Vagina (tissue), 2 donors: Measurements from ENCODE around the gene HSPA12A. TPM values are rescaled to one million over a fixed set of nuclear protein-coding genes. Genes with fewer than 3 reads are reported as not detected.

Experiments
- DNase-seq, 2 donors: peaks; one replicate each; pipeline ENCODE4 v3.0.0-alpha.2; 2017; ENCODE audit errors: extremely low spot score in 2 of 2
- H3K27ac ChIP-seq: fragments of 200-600 bp; sonication (generic); one replicate; pipeline ENCODE4 v1.5.1; 2019
- H3K27me3 ChIP-seq: fragments of 200-600 bp; sonication (generic); one replicate; pipeline ENCODE4 v1.5.1; 2019
- H3K36me3 ChIP-seq, 2 donors: fragments of 200-600 bp; sonication (generic); one replicate each; pipeline ENCODE4 v1.5.1; 2017 to 2019
- H3K4me1 ChIP-seq: fragments of 200-600 bp; sonication (generic); one replicate; pipeline ENCODE4 v1.5.1; 2019
- H3K4me3 ChIP-seq, 2 donors: fragments of 200-600 bp; sonication (generic); 1 replicate in 1 of 2; 2 replicates in 1 of 2; pipeline ENCODE4 v1.5.1; 2016 to 2019
- H3K9me3 ChIP-seq: fragments of 200-600 bp; sonication (generic); one replicate; pipeline ENCODE4 v1.5.1; 2019
- POLR2A ChIP-seq, 2 donors: fragments of 450-650 bp; IDR thresholded peaks; one replicate each; pipeline ENCODE4 v1.6.1; 2017; ENCODE audit warnings: antibody characterized with exemption in 2 of 2, mild to moderate bottlenecking in 2 of 2, moderate library complexity in 2 of 2
- POLR2AphosphoS5 ChIP-seq, 2 donors: sonication (generic); formaldehyde crosslinking; IDR thresholded peaks; one replicate each; pipeline ENCODE4 v1.9.0; 2017; ENCODE audit warnings: antibody characterized with exemption in 2 of 2, mild to moderate bottlenecking in 2 of 2, low read depth in 1 of 2; ENCODE audit not compliant: insufficient read depth in 1 of 2
- intact Hi-C: fragments of 100-400 bp; cut with DNase I; formaldehyde crosslinking; loops from one replicate; pipeline ENCODE4 v1.15.1; 2023
- total RNA-seq: library from RNA; depleted of rRNA; stranded (reverse); fragments of >200 nt; gene quantifications from one replicate; pipeline ENCODE4 v1.2.3, GENCODE V29; 2016
- TF ChIP-seq, protein P1 (sequence below), 3 experiments: fragments of 450-650 bp in 2 of 3; fragments of 200-600 bp in 1 of 3; sonication (generic) in 1 of 3; IDR thresholded peaks; one replicate each; pipeline ENCODE4 v1.5.1; 2017 to 2019; ENCODE audit warnings: antibody characterized with exemption in 3 of 3, mild to moderate bottlenecking in 2 of 3, moderate library complexity in 2 of 3

The HSPA12A gene
- total RNA-seq, 1 donor from 2014 or later = 28.7 TPM

DNA sequence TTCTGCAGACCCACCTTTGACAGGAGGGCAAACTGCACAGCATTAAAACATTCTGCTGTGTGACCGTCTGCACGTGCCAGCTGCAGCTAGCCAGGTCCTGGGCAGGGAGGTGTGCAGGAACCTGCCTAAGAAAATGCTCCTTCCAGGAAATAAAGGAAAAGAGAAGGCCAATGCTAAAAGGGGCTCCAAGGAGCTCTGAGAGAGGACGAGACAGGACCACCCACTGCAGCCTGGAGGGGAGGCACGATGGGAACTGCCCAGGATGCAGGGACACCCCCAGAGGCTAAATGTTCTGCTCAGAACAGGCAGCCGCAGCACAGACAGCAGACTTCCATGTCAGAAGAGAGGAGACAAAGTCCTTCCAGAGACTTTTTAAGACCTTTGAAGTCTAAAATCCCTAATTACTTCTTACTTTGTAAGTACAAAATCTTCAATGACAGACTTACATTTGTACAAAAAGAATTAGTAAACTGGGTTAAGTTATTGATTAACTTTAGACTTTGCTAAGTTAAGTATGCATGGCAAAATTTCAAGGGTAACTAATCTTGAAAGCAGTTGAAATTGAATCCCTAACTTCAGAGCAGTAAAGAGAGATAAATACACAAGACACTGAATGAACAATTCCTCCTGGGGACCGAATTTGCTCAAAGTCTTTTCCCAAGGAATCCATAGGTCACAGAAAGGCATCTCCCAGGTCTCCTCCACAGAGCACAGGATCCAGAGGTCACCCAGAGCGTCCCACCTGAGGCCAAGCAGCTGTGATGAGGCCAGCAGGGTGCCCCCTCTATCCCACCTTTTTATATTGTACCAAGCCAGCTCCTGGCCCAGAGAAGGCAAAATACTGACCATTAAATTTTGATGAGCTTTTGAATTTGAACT is 21.5 kb downstream of the HSPA12A start:
- Histone ChIP-seq H3K4me3 (no peak overlapping the region), H3K9me3 (no peaks in the 10 kb centered on the region), H3K4me1 (peaks cover 24% of the 10 kb centered on the region), H3K27ac (no peak overlapping the region), H3K36me3 (no peaks in the 10 kb centered on the region), H3K27me3 (no peaks in the 10 kb centered on the region)
- intact Hi-C loops = no loop called here
- TF ChIP-seq POLR2A (IDR thresholded peaks at IDR 0.05) (no peak), POLR2AphosphoS5 (IDR thresholded peaks at IDR 0.05; ENCODE audit: insufficient read depth in 1 of 2, low read depth in 1 of 2) (no peak)
- TF ChIP-seq, protein P1, sequence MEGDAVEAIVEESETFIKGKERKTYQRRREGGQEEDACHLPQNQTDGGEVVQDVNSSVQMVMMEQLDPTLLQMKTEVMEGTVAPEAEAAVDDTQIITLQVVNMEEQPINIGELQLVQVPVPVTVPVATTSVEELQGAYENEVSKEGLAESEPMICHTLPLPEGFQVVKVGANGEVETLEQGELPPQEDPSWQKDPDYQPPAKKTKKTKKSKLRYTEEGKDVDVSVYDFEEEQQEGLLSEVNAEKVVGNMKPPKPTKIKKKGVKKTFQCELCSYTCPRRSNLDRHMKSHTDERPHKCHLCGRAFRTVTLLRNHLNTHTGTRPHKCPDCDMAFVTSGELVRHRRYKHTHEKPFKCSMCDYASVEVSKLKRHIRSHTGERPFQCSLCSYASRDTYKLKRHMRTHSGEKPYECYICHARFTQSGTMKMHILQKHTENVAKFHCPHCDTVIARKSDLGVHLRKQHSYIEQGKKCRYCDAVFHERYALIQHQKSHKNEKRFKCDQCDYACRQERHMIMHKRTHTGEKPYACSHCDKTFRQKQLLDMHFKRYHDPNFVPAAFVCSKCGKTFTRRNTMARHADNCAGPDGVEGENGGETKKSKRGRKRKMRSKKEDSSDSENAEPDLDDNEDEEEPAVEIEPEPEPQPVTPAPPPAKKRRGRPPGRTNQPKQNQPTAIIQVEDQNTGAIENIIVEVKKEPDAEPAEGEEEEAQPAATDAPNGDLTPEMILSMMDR (IDR thresholded peaks at IDR 0.05) = no peak
- DNase-seq = no peak

DNA sequence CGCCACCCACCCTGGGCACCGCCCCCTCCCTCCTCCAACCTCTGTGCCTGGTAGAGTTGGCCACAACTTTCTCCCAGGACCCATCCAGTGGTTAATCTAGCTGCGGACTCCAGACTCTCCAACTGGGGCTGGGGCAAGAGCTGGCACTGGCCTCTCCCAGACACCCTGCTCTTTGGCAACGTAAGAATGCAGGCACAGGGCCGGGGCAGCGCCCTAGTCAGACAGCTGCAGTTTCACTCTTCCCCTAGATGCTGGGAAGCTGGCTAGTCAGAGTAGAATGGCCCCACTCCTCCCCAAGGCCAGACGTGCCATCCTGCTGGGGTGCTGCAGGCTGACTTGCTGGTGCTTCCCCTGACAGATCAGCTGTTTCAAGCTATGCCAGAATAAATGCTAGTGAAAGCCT is 22.1 kb downstream of the HSPA12A start:
- no peak overlapping the region for H3K4me3 ChIP-seq
- TF ChIP-seq POLR2AphosphoS5 (IDR thresholded peaks at IDR 0.05; ENCODE audit: insufficient read depth in 1 of 2, low read depth in 1 of 2) (no peak), POLR2A (IDR thresholded peaks at IDR 0.05) (no peak)
- TF ChIP-seq, protein P1 (IDR thresholded peaks at IDR 0.05) = no peak
- no peaks in the 10 kb centered on the region for H3K27me3 ChIP-seq
- H3K4me1 ChIP-seq = peaks cover 26% of the 10 kb centered on the region
- DNase-seq = no peak
- H3K27ac ChIP-seq = no peak overlapping the region
- intact Hi-C loops = no loop called here
- H3K36me3 ChIP-seq = no peaks in the 10 kb centered on the region
- no peaks in the 10 kb centered on the region for H3K9me3 ChIP-seq

DNA sequence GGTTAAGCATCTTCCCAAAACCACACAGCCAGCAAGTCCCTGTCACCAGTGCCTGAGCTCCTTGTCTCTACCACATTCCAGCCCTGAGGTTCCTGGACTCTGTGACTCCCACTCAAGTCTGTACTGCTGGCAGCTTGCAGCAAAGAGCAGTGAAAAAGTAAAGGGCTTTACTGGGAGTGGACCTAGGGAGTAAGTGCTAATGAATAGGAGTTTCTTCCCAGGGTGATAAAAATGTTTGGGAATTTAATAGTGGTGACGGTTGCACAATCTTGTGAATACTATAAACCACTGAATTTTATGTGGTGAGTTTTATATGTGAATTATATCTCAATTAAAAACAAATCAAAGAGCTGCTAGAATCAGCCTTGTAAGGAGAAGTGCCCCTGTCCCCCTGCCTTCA is 22.6 kb downstream of the HSPA12A start:
- TF ChIP-seq POLR2AphosphoS5 (IDR thresholded peaks at IDR 0.05; ENCODE audit: insufficient read depth in 1 of 2, low read depth in 1 of 2) (no peak), POLR2A (IDR thresholded peaks at IDR 0.05) (no peak)
- TF ChIP-seq, protein P1 (IDR thresholded peaks at IDR 0.05) = no peak
- no peaks in the 10 kb centered on the region for H3K9me3 ChIP-seq
- no peaks in the 10 kb centered on the region for H3K36me3 ChIP-seq
- intact Hi-C loops = no loop called here
- peaks cover 26% of the 10 kb centered on the region for H3K4me1 ChIP-seq
- no peak overlapping the region for H3K27ac ChIP-seq
- no peak for DNase-seq
- H3K4me3 ChIP-seq = no peak overlapping the region
- no peaks in the 10 kb centered on the region for H3K27me3 ChIP-seq

DNA sequence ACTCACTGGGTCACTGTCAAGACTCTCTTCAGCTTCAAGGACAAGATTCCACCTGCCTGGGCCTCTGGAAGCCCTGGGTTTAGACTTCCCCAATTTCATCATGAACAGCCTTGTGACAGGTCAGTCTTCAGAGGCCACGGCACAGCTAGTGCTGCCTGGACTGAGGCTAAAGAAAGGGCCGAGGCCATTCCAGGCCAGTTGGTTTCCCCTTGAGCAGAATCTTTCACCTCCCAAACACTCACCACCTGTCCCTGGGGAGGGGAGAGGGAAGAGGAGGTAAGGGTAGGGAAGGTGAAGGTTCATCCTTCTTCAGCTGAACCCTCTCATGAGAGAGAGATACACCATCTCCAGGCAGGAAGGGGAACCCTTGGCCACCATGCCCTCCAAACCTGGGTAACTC is 24.3 kb downstream of the HSPA12A start:
- Histone ChIP-seq H3K9me3 (no peaks in the 10 kb centered on the region), H3K36me3 (no peaks in the 10 kb centered on the region), H3K27me3 (no peaks in the 10 kb centered on the region), H3K4me1 (peaks cover 25% of the 10 kb centered on the region), H3K27ac (no peak overlapping the region), H3K4me3 (no peak overlapping the region)
- DNase-seq = no peak
- intact Hi-C loops = no loop called here
- no peak for TF ChIP-seq POLR2A (IDR thresholded peaks at IDR 0.05)
- TF ChIP-seq, protein P1 (IDR thresholded peaks at IDR 0.05) = no peak
- no peak for TF ChIP-seq POLR2AphosphoS5 (IDR thresholded peaks at IDR 0.05; ENCODE audit: insufficient read depth in 1 of 2, low read depth in 1 of 2)

DNA sequence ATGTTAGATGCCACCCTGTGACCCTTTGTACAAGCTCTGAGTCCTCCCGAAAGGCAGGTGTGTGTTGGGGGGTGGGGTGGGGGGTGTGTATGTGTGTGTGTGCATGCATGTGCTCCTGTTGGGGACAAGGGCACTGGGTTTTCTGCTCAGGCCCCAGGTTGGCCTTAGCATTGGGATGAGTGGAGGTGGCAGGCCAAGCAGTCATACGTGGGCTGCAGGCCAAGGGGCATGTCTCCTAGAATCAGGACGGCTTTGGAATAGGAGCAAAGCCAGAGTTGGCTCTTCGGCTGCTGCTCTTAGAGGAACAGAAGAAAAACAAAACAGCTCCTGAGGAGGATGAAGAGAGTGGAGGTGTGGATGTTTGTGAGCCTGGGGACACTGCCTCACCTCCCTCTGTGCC is 26.0 kb downstream of the HSPA12A start:
- no peaks in the 10 kb centered on the region for H3K27me3 ChIP-seq
- no peak overlapping the region for H3K4me3 ChIP-seq
- peaks cover 32% of the 10 kb centered on the region for H3K4me1 ChIP-seq
- H3K27ac ChIP-seq = no peak overlapping the region
- no peak for DNase-seq
- H3K9me3 ChIP-seq = no peaks in the 10 kb centered on the region
- TF ChIP-seq POLR2A (IDR thresholded peaks at IDR 0.05) (no peak), POLR2AphosphoS5 (IDR thresholded peaks at IDR 0.05; ENCODE audit: insufficient read depth in 1 of 2, low read depth in 1 of 2) (no peak)
- TF ChIP-seq, protein P1 (IDR thresholded peaks at IDR 0.05) = no peak
- no peaks in the 10 kb centered on the region for H3K36me3 ChIP-seq
- intact Hi-C loops = no loop called here
